CD14-positive monocyte (primary cell): ENCODE measurements around the gene ZNF407. TPM values are rescaled to one million over a fixed set of nuclear protein-coding genes. Genes with fewer than 3 reads are reported as not detected.

ENCODE experiments used
- DNase-seq, 3 donors: peaks; one replicate each; pipeline ENCODE4 v3.0.0-alpha.2; 2011 to 2022
- H2AFZ ChIP-seq: 2 replicates; pipeline ENCODE4 v1.6.0; 2012; ENCODE audit warnings: mild to moderate bottlenecking, low read depth, low read length, inconsistent platforms; ENCODE audit not compliant: insufficient read depth, poor library complexity, severe bottlenecking
- H3K27ac ChIP-seq, 2 donors: 1 replicate in 1 of 2; 2 replicates in 1 of 2; pipeline ENCODE4 v1.5.1; 2012 to 2013; ENCODE audit warnings: low read length in 2 of 2, control low read depth in 1 of 2, inconsistent platforms in 1 of 2, low read depth in 1 of 2, mild to moderate bottlenecking in 1 of 2
- H3K27me3 ChIP-seq, 2 donors: one replicate each; pipeline versions ENCODE4 v1.6.0 to v1.6.1; 2011 to 2013; ENCODE audit warnings: low read length in 2 of 2; ENCODE audit not compliant: control insufficient read depth in 2 of 2, insufficient read depth in 2 of 2
- H3K36me3 ChIP-seq, 2 donors: replicated peaks in 1 of 2; 1 replicate in 1 of 2; 2 replicates in 1 of 2; pipeline versions ENCODE4 v1.5.1 to v1.6.1; 2012 to 2013; ENCODE audit warnings: low read length in 2 of 2, control low read depth in 1 of 2, inconsistent platforms in 1 of 2, mild to moderate bottlenecking in 1 of 2; ENCODE audit not compliant: insufficient read depth in 2 of 2, control insufficient read depth in 1 of 2
- H3K4me1 ChIP-seq, 2 donors: 1 replicate in 1 of 2; 2 replicates in 1 of 2; pipeline versions ENCODE4 v1.5.1 to v1.6.1; 2012 to 2013; ENCODE audit warnings: low read length in 2 of 2, control low read depth in 1 of 2, inconsistent platforms in 1 of 2, mild to moderate bottlenecking in 1 of 2, moderate library complexity in 1 of 2; ENCODE audit not compliant: insufficient read depth in 2 of 2, control insufficient read depth in 1 of 2
- H3K4me2 ChIP-seq: replicated peaks from 2 replicates; pipeline ENCODE3; 2012; ENCODE audit warnings: low read length, moderate library complexity, mild to moderate bottlenecking; ENCODE audit not compliant: poor library complexity, severe bottlenecking; ENCODE audit errors: extremely low read depth
- H3K4me3 ChIP-seq, 3 experiments: fragments of 200-600 bp in 1 of 3; sonication (generic) in 1 of 3; replicated peaks in 1 of 3; 1 replicate in 2 of 3; 2 replicates in 1 of 3; pipeline ENCODE4 v1.5.1; 2011 to 2013; ENCODE audit warnings: low read length in 3 of 3, mild to moderate bottlenecking in 3 of 3, control low read depth in 2 of 3, low read depth in 2 of 3, inconsistent platforms in 1 of 3, moderate library complexity in 1 of 3
- H3K79me2 ChIP-seq: 2 replicates; pipeline ENCODE4 v1.6.0; 2012; ENCODE audit warnings: mild to moderate bottlenecking, control low read depth, inconsistent platforms, low read length, moderate library complexity; ENCODE audit not compliant: insufficient read depth
- H3K9ac ChIP-seq: 2 replicates; pipeline ENCODE4 v1.6.0; 2017; ENCODE audit warnings: low read length, mild to moderate bottlenecking; ENCODE audit not compliant: insufficient read depth, poor library complexity, severe bottlenecking
- H3K9me3 ChIP-seq, 2 donors: replicated peaks in 1 of 2; 1 replicate in 1 of 2; 2 replicates in 1 of 2; pipeline versions ENCODE4 v1.5.1 to v1.6.1; 2012 to 2013; ENCODE audit warnings: low read length in 2 of 2, control low read depth in 1 of 2; ENCODE audit not compliant: control insufficient read depth in 1 of 2, insufficient read depth in 1 of 2
- H4K20me1 ChIP-seq: 2 replicates; pipeline ENCODE4 v1.6.0; 2012; ENCODE audit warnings: mild to moderate bottlenecking, low read length, control low read depth, moderate library complexity; ENCODE audit not compliant: insufficient read depth
- H3K27ac Mint-ChIP-seq, 7 donors: one replicate each; pipeline ENCODE4 v1.8.0; 2020; ENCODE audit warnings: mild to moderate bottlenecking in 7 of 7, mixed read lengths in 7 of 7, moderate library complexity in 6 of 7, inconsistent platforms in 2 of 7
- H3K27me3 Mint-ChIP-seq, 3 donors: one replicate each; pipeline ENCODE4 v1.8.0; 2021 to 2022; ENCODE audit warnings: low read depth in 3 of 3, mild to moderate bottlenecking in 3 of 3, mixed read lengths in 3 of 3, moderate library complexity in 3 of 3, inconsistent platforms in 1 of 3
- H3K36me3 Mint-ChIP-seq, 2 donors: one replicate each; pipeline ENCODE4 v1.8.0; 2020; ENCODE audit warnings: mixed read lengths in 2 of 2, inconsistent platforms in 1 of 2, mild to moderate bottlenecking in 1 of 2
- H3K4me1 Mint-ChIP-seq: one replicate; pipeline ENCODE4 v1.8.0; 2020; ENCODE audit warnings: mild to moderate bottlenecking, mixed read lengths
- H3K4me3 Mint-ChIP-seq, 2 donors: one replicate each; pipeline ENCODE4 v1.8.0; 2020; ENCODE audit warnings: mild to moderate bottlenecking in 2 of 2, mixed read lengths in 2 of 2, moderate library complexity in 1 of 2
- H3K9me3 Mint-ChIP-seq, 7 donors: one replicate each; pipeline ENCODE4 v1.8.0; 2020 to 2022; ENCODE audit warnings: mixed read lengths in 7 of 7, mild to moderate bottlenecking in 6 of 7, moderate library complexity in 6 of 7, inconsistent platforms in 2 of 7
- WGBS: methylation state at CpG from one replicate; pipeline ENCODE4 v1.1.5; 2013; ENCODE audit warnings: missing lambda C conversion rate; ENCODE audit not compliant: insufficient coverage; 5-methylcytosine and 5-hydroxymethylcytosine counted together
- intact Hi-C, 2 donors: fragments of 100-400 bp; cut with micrococcal nuclease; formaldehyde crosslinking; loops; one replicate each; pipeline versions ENCODE4 v1.15.0 to v1.15.1; 2023
- polyA plus RNA-seq, 3 donors: library from polyadenylated mRNA; depleted of rRNA in 1 of 3; unstranded in 2 of 3; stranded (reverse) in 1 of 3; fragments of 300-500 nt in 2 of 3; fragments of >200 nt in 1 of 3; fragmentation: Illumina TruSeq in 2 of 3; gene quantifications; 1 replicate in 2 of 3; 2 replicates in 1 of 3; pipeline ENCODE4 v1.2.3, GENCODE V29; 2012 to 2021
- TF ChIP-seq, protein P1 (sequence below): fragments of 200-600 bp; IDR thresholded peaks from one replicate; pipeline ENCODE4 v1.8.0; 2022; ENCODE audit warnings: antibody characterized with exemption, mild to moderate bottlenecking

ZNF407 gene
- polyA plus RNA-seq, 3 donors, result 1.3 to 3.6 (median 1.6) TPM

GRCh38 chr18:75035928-75036327 is 438.3 kb downstream of the ZNF407 start:
- no peak for DNase-seq
- Histone ChIP-seq H3K9ac (no peak overlapping the region), H3K27ac (no peak overlapping the region), H3K79me2 (no peaks in the 10 kb centered on the region), H3K27me3 (no peaks in the 10 kb centered on the region), H3K9me3 (no peaks in the 10 kb centered on the region), H3K4me2 (no peak overlapping the region), H2AFZ (no peak overlapping the region), H3K4me3 (no peak overlapping the region), H3K36me3 (no peaks in the 10 kb centered on the region), H3K4me1 (no peaks in the 10 kb centered on the region), H4K20me1 (no peaks in the 10 kb centered on the region)
- no peaks in the 10 kb centered on the region for H3K4me1 Mint-ChIP-seq
- no peak overlapping the region for H3K4me3 Mint-ChIP-seq
- intact Hi-C loops, result no loop called here
- no peak overlapping the region for H3K27ac Mint-ChIP-seq
- no peaks in the 10 kb centered on the region for H3K27me3 Mint-ChIP-seq
- peaks cover 0 to 2% (median 0%) of the 10 kb centered on the region in 7 donors for H3K9me3 Mint-ChIP-seq
- peaks cover 0 to 5% of the 10 kb centered on the region in 2 donors for H3K36me3 Mint-ChIP-seq
- no CpG with 5 or more reads among the region's 3 CpGs for WGBS
- TF ChIP-seq, protein P1, sequence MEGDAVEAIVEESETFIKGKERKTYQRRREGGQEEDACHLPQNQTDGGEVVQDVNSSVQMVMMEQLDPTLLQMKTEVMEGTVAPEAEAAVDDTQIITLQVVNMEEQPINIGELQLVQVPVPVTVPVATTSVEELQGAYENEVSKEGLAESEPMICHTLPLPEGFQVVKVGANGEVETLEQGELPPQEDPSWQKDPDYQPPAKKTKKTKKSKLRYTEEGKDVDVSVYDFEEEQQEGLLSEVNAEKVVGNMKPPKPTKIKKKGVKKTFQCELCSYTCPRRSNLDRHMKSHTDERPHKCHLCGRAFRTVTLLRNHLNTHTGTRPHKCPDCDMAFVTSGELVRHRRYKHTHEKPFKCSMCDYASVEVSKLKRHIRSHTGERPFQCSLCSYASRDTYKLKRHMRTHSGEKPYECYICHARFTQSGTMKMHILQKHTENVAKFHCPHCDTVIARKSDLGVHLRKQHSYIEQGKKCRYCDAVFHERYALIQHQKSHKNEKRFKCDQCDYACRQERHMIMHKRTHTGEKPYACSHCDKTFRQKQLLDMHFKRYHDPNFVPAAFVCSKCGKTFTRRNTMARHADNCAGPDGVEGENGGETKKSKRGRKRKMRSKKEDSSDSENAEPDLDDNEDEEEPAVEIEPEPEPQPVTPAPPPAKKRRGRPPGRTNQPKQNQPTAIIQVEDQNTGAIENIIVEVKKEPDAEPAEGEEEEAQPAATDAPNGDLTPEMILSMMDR, result no peak

- no peak overlapping the region for H3K9ac ChIP-seq
- TF ChIP-seq, protein P1, result no peak
- no peaks in the 10 kb centered on the region for H3K4me1 ChIP-seq
- H3K27me3 ChIP-seq, result no peaks in the 10 kb centered on the region
- Mint-ChIP-seq H3K27me3 (no peaks in the 10 kb centered on the region), H3K36me3 (peaks cover 0 to 5% of the 10 kb centered on the region in 2 donors), H3K9me3 (peaks cover 0 to 2% (median 0%) of the 10 kb centered on the region in 7 donors), H3K4me3 (no peak overlapping the region), H3K4me1 (no peaks in the 10 kb centered on the region), H3K27ac (no peak overlapping the region)
- intact Hi-C loops, result no loop called here
- no peak for DNase-seq
- no peak overlapping the region for H3K4me2 ChIP-seq
- no peak overlapping the region for H3K4me3 ChIP-seq
- 94% methylated on average over 11 of the region's 18 CpGs for WGBS
- no peaks in the 10 kb centered on the region for H4K20me1 ChIP-seq
- H3K9me3 ChIP-seq, result no peaks in the 10 kb centered on the region
- no peaks in the 10 kb centered on the region for H3K36me3 ChIP-seq
- no peaks in the 10 kb centered on the region for H3K79me2 ChIP-seq
- H2AFZ ChIP-seq, result no peak overlapping the region
- H3K27ac ChIP-seq, result no peak overlapping the region
Observed at GRCh38 chr18:75036917-75037688, 439.4 kb downstream of the ZNF407 start.
